ENCODE measurements around the gene UTP15.
A peak's percentile ranks its signal among the peaks of the same experiment; 100 is the strongest.

UTP15 gene

GRCh38 chr5:73564675-73565074 lies 868 bp upstream of the UTP15 start:
- peak in 1 of 3 experiments; percentile 3 for DNase-seq (ENCODE audit: low read depth in 3 of 3)

- no peak for DNase-seq (ENCODE audit: low read depth in 3 of 3)
These were observed 515 bp downstream of the UTP15 start for GRCh38 chr5:73565969-73566547.

DNA sequence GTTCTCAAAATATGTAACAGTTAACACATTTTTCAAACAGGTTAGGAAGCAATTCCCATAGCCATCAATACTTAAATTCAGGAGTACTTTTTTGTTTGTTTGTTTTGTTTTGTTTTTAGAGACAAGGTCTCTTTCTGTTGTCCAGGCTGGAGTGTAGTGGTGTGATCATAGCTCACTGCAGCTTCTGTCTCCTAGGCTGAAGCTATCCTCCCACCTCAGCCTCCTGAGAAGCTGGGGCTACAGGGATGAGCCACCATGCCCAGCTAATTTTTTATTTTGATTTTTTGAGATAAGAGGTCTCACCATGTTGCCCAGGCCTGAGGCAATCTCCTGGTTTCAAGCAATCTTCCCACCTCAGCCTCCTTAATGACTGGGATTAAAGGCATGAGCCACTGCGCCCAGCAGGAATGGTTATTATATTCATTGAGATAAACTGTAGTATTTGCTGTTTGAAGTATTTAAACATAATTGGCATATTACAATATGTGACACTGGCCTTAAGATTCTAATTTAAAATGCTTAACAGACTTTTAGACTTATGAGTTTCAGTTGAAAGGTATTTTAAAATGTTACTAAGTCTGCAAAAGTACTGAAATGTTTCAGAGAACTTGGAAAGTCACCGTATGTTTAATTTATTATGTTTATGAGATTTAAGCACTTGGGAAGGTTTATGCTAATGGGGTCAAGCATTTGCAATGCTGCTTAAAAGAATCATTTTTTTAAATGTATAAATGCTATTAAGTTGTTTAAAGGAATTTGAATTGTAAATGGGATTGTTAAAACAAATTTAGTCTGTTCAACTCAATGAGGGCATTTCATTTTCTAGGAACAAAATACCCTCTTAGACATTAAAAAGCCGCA lies 17.0 kb downstream of the UTP15 start:
- DNase-seq (ENCODE audit: low read depth in 3 of 3): no peak

- DNase-seq (ENCODE audit: low read depth in 3 of 3): no peak
These were observed 22.4 kb downstream of the UTP15 start for GRCh38 chr5:73587923-73588322.

DNA sequence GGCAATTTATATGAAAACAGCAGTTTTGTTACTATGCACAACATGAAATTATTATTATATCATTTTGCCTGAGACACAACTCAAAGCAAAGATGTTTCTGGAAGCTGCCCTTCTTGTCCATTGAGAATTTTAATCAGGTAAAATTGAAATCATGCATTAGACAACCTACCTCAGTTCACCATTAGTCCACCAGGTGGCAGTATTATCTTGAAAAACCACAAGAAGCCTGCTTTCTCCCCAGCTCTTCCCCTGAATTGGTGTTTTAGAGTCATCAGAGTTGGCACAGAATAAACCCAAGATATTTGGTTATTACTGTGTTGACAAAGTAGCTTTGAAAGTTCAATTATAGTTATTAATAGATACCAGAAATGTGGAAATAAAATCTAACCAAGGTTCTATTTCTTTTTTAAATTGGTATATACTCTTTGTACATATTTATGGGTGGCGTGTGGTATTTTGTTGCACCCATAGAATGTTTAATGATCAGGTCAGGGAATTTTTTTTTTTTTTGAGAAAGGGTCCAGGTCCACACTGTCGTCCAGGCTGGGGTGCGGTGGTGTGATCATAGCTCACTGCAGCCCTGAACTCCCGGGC lies 25.7 kb downstream of the UTP15 start:
- DNase-seq (ENCODE audit: low read depth in 3 of 3): peak in 2 of 3 experiments; percentile 11 to 59

DNA sequence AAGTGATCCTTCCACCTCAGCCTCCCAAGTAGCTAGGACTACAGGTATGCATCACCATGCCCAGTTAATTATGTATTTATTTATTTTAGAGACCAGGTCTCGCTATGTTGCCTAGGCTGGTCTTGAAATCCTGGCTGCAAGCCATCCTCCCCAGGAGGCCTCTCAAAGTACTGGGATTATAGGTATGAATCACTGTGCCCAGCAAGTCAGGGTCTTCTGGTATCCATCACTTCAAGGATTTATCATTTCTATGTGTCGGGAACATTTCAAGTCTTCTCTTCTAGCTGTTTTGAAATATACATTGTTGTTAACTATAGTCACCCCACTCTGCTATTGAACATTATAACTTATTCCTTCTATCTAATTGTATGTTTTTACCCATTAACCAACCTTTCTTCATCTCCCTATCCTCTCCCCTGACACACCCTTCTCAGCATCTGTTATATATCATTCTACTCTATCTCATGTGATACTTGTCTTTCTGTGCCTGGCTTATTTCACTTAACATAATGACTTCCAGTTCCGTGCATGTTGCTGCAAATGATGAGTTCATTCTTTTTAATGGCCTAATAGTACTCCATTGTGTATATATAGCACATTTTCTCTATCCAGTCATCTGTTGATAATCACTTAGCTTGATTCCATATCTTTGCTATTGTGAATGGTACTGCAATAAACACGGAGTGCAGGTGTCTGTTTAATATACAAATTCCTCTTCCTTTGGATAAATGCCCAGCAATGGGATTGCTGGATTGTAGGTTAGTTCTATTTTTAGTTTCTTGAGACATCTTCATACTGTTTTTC lies 26.4 kb downstream of the UTP15 start:
- no peak for DNase-seq (ENCODE audit: low read depth in 3 of 3)

DNA sequence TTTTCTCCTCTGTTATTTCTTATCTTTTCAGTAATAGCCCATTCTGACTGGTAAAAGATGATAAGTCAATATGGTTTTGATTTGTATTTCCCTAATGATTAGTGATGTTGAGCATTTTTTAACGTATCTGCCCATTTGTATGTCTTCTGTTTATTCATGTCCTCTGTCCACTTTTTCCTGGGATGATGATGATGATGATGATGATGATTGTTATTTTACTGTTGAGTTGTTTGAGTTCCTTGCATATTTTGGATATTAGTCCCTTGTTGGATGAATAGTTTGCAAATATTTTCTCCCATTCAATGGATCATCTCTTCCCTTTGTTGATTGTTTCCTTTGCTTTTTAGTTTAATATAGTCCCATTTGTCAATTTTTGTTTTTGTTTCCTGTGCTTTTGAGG lies 27.0 kb downstream of the UTP15 start:
- no peak for DNase-seq (ENCODE audit: low read depth in 3 of 3)

DNA sequence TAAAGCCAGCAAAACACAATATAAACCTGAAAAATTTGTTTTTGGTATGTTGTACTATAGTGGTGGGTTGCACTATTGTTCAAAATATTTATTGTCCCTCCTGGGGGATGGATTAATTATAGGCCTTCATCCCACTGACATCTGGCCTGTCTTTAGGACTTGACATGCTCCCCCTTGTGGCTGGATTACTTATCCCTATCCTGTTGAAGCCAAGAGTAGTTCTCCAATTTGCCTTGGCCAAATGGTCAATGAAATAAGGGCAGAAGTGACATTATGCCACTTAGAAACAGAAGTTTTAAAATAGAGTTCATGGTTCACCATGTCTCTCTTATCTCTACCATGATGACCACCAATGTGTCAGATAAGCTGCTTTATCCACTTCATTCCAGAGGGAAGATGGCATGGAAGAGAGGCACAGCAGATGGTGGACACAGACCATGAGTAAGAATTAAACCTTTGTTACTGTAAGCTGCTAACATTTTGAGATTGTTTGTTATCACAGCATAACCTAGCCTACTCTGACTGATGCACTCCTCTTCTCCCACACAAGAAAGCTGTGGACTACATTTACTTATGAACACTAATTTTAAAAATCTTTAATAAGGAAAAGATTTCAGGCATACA lies 31.3 kb downstream of the UTP15 start:
- DNase-seq (ENCODE audit: low read depth in 3 of 3): no peak

DNA sequence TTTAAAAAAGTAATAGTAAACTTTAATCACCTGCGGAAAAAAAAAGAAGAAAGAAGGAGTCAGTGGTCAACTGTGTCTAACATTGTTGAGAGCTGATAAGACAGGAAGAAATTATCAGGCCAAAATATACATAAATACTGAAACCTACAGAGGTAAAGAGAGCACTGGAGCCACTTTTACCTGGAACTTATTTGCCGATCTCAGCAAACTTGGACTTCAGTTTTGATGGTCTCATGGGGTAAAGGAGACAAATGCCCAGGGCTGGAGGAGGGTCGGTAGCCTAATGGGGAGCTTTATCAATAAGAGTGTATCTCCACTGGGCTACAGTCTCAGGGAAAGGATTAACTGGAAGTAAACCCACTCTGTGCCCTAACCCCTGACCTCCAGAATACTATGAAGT lies 33.8 kb downstream of the UTP15 start:
- no peak for DNase-seq (ENCODE audit: low read depth in 3 of 3)

DNA sequence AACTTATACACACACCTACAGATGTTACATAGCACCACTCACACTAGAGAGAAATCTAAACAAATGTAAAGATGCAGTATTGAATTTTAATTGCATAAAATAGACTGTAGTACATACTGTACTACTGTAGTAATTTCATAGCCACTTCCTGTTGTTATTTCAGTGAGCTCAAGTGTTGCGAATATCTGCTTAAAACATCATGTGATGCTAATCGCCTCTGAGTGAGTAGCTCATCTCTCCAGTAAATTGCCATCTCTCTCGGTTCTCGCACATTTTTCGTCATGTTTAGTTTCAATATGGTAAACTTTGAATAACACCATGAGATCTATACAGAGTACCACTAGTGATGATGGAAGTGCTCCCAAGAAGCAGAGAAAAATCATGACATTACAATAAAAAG lies 38.5 kb downstream of the UTP15 start:
- no peak for DNase-seq (ENCODE audit: low read depth in 3 of 3)

DNA sequence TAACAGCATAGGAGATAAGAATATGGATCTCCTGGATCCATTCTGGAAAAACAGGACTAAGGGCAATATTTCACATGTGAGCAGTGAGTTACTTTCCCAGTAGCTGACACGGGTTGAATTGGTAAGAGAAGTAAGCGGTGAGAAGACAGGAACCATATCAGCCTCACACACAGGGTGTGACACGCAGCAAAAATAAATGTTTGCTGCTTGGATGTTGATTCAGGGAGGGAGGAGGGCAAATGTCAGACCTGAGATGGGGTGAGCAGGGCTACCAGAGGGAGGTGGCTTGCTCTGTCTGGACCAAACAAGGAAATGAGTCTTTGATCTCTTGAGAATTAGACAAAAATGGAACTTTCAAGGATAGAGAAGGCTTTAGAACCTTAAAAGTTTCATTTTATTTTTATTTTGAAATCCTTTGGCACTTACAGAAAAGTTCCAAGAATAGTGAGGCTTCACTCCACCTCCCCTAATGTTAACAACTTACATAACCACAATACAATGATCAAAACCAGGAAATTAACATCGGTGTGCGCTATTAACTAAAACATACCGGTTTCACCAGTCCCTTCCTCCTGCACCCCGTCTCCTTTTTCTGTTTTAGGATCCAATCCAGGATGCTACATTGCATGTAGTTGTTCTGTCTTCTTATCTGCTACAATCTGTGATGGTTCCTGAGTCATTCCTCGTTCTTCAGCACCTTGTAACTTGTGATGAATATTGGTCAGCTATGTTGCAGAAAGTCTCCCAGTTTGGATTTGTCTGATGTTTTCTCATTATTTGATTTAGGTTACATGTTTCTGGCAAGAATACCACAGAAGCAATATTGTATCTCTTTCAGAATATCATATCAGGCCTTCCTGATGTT lies 39.9 kb downstream of the UTP15 start:
- DNase-seq (ENCODE audit: low read depth in 3 of 3): no peak

GRCh38 chr5:73606206-73606753 lies 40.7 kb downstream of the UTP15 start:
- no peak for DNase-seq (ENCODE audit: low read depth in 3 of 3)

DNA sequence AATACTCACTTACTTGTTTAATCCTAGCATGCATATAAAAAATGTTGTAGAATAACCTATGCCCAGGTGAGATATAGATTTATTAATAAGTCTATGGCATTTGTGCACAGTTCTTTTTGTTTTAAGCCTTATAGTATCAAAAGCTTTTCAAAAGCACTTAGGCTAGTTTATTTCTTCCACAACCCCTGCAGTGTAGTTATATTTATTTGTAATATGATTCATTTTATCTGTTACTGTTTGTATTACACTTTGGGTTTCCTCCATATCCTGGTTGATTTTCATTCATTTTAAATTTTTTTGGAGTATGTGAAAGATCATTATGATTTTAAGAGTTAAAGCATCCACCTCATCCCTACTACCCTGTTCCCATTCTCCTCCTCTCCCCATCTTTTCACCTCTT lies 41.7 kb downstream of the UTP15 start:
- DNase-seq (ENCODE audit: low read depth in 3 of 3): no peak

- DNase-seq (ENCODE audit: low read depth in 3 of 3): no peak
These were observed 47.3 kb downstream of the UTP15 start for GRCh38 chr5:73612799-73613198.

DNA sequence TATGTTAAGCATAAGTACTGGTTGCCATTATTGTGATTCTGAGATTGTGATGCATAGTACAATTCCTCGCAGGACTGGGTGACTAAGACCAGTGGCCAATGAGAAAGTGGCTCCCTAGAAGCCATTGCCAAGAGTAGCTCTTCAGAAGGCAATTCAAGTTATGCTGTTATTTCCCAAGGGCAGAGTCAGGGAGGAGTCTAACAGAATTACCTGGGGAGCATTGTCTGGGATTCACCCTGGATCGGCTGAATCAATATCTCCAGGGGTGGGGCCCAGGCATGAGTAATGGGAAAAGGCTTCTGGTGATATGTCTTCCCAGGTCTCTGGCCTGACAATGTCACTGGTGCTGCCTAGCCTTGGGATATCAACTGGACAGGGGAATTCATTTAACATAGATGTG lies 49.5 kb downstream of the UTP15 start:
- DNase-seq (ENCODE audit: low read depth in 3 of 3): no peak

DNA sequence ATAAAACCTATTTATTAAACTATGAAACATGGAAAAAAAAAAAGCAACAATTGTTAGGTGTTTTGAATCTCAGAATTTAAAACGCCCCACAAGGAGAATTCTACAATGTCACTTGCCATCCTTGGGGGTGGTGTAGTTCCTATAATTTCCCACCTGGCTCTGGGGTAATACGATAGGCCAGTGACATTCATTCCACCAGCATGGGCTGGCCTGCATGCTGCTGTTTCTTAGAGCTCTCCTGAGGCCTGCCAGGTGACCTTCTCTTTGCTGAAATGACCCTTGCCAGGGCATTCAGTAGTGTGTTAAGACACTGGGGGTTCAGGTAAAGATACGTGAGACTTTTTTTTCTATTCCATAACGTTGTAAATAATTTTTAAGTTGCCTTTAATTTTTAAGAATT lies 50.4 kb downstream of the UTP15 start:
- no peak for DNase-seq (ENCODE audit: low read depth in 3 of 3)

- no peak for DNase-seq (ENCODE audit: low read depth in 3 of 3)
These were observed 52.2 kb downstream of the UTP15 start for GRCh38 chr5:73617510-73618279.

DNA sequence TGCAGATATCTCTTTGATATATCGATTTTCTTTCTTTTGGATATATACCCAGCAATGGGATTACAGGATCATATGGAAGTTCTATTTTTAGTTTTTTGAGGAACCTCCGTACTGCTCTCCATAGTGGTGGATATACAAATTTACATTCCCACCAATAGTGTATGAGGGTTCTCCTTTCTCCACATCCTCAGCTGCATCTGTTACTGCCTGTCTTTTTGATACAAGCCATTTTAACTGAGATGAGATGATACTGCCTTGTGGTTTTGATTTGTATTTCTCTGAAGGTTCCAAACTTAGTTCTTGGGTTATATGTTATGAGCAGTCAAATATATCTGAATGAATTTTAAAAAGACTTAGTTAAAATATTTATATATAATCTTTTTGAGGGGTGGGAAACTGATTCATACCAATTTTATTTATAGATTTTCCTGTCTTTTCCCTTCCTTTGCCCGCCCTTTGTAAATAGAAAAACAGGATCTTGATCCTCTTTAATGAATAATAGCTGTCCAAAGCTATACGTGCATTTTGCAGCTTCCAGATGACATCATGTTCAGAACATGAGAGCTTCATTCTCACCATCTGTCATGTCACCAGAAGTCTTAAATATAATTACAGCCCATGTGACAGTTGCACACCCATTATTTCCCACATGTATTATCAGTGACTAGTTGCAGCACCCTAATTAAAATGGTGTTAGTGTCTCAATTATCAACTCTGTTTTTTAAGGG lies 54.2 kb downstream of the UTP15 start:
- DNase-seq (ENCODE audit: low read depth in 3 of 3): no peak

- DNase-seq (ENCODE audit: low read depth in 3 of 3): no peak
These were observed 54.8 kb downstream of the UTP15 start for GRCh38 chr5:73620334-73620687.
